ENCODE data around the gene ASB3. TPM values are rescaled to one million over a fixed set of nuclear protein-coding genes. Genes with fewer than 3 reads are reported as not detected.

ASB3 gene
- total and polyA plus RNA-seq, 9 of the 15 experiments (the other 6 are each of a cell fraction or from before 2014, with no cell fraction given) = 13.6 to 35.3 (median 18.7) TPM

GRCh38 chr2:53820048-53820447, 33.3 kb upstream of the ASB3 start:
- POLR2A ChIA-PET = interaction anchor here (1.0 to 1.1 kb wide), 2 partner anchors 42 to 52 kb away, joined by 3 read pairs; partner anchors contain the start of gene CHAC2
- TF ChIP-seq POLR2A (conservative IDR thresholded peaks at IDR 0.05) = 0 out of 2 replicates have a peak, but pooled peaks have one; percentile 10
- no peak for TF ChIP-seq ZFP1 (CRISPR knock-in tag; IDR thresholded peaks at IDR 0.05)
- no peaks in the 10 kb centered on the region for H3K27me3 ChIP-seq (ENCODE audit: control insufficient read depth in 2 of 2, insufficient read depth in 2 of 2, low read length in 2 of 2)
- no TSS peak for BruUV-seq (replicated peaks)
- DNase-seq (ENCODE audit: extremely low read depth in 1 of 4, low spot score in 3 of 4) (no peak), ATAC-seq (no peak), FAIRE-seq (no peak)
- no peak overlapping the region for H3K27ac ChIP-seq (ENCODE audit: extremely low read depth, low read depth, low read length)
- H3K9ac ChIP-seq (ENCODE audit: insufficient read depth in 1 of 2, low read depth in 2 of 2, low read length in 2 of 2) = no peak overlapping the region
- no peak overlapping the region for H3K4me3 ChIP-seq
- no peak overlapping the region for H3K4me2 ChIP-seq (ENCODE audit: insufficient read depth, low read length)
- no peaks in the 10 kb centered on the region; a peak in 1 of 5 replicates for H3K4me1 ChIP-seq (replicated peaks in 1 of 2; ENCODE audit: control insufficient read depth in 2 of 2, insufficient read depth in 2 of 2, low read length in 2 of 2)
- no peaks in the 10 kb centered on the region for H4K20me1 ChIP-seq (replicated peaks; ENCODE audit: control insufficient read depth, insufficient read depth, low read length)
- peaks cover 33% of the 10 kb centered on the region for H3K36me3 ChIP-seq (ENCODE audit: control insufficient read depth, insufficient read depth, low read length)
- CTCF ChIA-PET (ENCODE audit: low intra/inter-chr PET ratio) = no interaction called here
- H3K79me2 ChIP-seq (ENCODE audit: control insufficient read depth, insufficient read depth, low read length) = no peaks in the 10 kb centered on the region
- 86% methylated on average over 9 of the region's 9 CpGs for WGBS (ENCODE audit: insufficient coverage, low coverage, missing lambda C conversion rate)
- in situ Hi-C loops (cut with MboI) = no loop called here
- H2AFZ ChIP-seq (ENCODE audit: low read depth, low read length) = no peak overlapping the region
- H3K9me3 ChIP-seq (replicated peaks; ENCODE audit: control insufficient read depth, insufficient read depth, low read depth, low read length) = no peaks in the 10 kb centered on the region
- intact Hi-C loops (cut with micrococcal nuclease) = loop anchor here (10.0 kb wide), 2 partner anchors 225 to 395 kb away; no protein-coding TSS in a partner anchor
- H3K9me1 ChIP-seq (ENCODE audit: control insufficient read depth, insufficient read depth, low read length) = no peaks in the 10 kb centered on the region

GRCh38 chr2:53819634-53820033, 32.9 kb upstream of the ASB3 start:
- no peak for DNase-seq (ENCODE audit: extremely low read depth in 1 of 4, low spot score in 3 of 4)
- no peak for TF ChIP-seq GATAD2A (IDR thresholded peaks at IDR 0.05)
- peak; percentile 48; the same call in 1 of the 2 replicates for TF ChIP-seq PKNOX1 (IDR thresholded peaks at IDR 0.05)
- TF ChIP-seq GTF2F1 (IDR thresholded peaks at IDR 0.05; ENCODE audit: low read depth, low read length) = no peak
- no peak for TF ChIP-seq ZNF384 (IDR thresholded peaks at IDR 0.05; ENCODE audit: low read depth, low read length)
- no peak for TF ChIP-seq SIN3A (IDR thresholded peaks at IDR 0.05; ENCODE audit: borderline replicate concordance in 2 of 2, control insufficient read depth in 1 of 2, low read depth in 2 of 2, low read length in 2 of 2)
- 0 out of 2 replicates have a peak, but pooled peaks have one; percentile 35 for TF ChIP-seq POLR2A (conservative IDR thresholded peaks at IDR 0.05)
- TF ChIP-seq NCOA2 (IDR thresholded peaks at IDR 0.05; ENCODE audit: partially characterized antibody in 2 of 2) = no peak
- TF ChIP-seq POU5F1 (IDR thresholded peaks at IDR 0.05; ENCODE audit: borderline replicate concordance, low read depth, low read length, partially characterized antibody) = no peak
- TF ChIP-seq FOXA1 (IDR thresholded peaks at IDR 0.05; ENCODE audit: borderline replicate concordance) = no peak
- TF ChIP-seq THAP7 (CRISPR knock-in tag; IDR thresholded peaks at IDR 0.05) = no peak
- no peak for TF ChIP-seq ZKSCAN1 (IDR thresholded peaks at IDR 0.05; ENCODE audit: low read depth, low read length)
- H3K36me3 ChIP-seq (ENCODE audit: control insufficient read depth, insufficient read depth, low read length) = peaks cover 33% of the 10 kb centered on the region
- no peaks in the 10 kb centered on the region; a peak in 1 of 5 replicates for H3K4me1 ChIP-seq (replicated peaks in 1 of 2; ENCODE audit: control insufficient read depth in 2 of 2, insufficient read depth in 2 of 2, low read length in 2 of 2)
- intact Hi-C loops (cut with micrococcal nuclease) (loop anchor here (10.0 kb wide), 2 partner anchors 225 to 395 kb away; no protein-coding TSS in a partner anchor), in situ Hi-C loops (cut with MboI) (no loop called here)
- H3K4me2 ChIP-seq (ENCODE audit: insufficient read depth, low read length) = no peak overlapping the region
- ChIA-PET CTCF (ENCODE audit: low intra/inter-chr PET ratio) (no interaction called here), POLR2A (interaction anchor here (1.0 to 1.1 kb wide), 2 partner anchors 42 to 52 kb away, joined by 3 read pairs; partner anchors contain the start of gene CHAC2)
- no peaks in the 10 kb centered on the region for H3K27me3 ChIP-seq (ENCODE audit: control insufficient read depth in 2 of 2, insufficient read depth in 2 of 2, low read length in 2 of 2)
- no peaks in the 10 kb centered on the region for H3K9me3 ChIP-seq (replicated peaks; ENCODE audit: control insufficient read depth, insufficient read depth, low read depth, low read length)
- no peak for FAIRE-seq
- no TSS peak for BruUV-seq (replicated peaks)
- no peak overlapping the region for H3K4me3 ChIP-seq
- WGBS (ENCODE audit: insufficient coverage, low coverage, missing lambda C conversion rate) = 76% methylated on average over 4 of the region's 4 CpGs
- H4K20me1 ChIP-seq (replicated peaks; ENCODE audit: control insufficient read depth, insufficient read depth, low read length) = no peaks in the 10 kb centered on the region
- H3K9me1 ChIP-seq (ENCODE audit: control insufficient read depth, insufficient read depth, low read length) = no peaks in the 10 kb centered on the region
- no peak overlapping the region for H3K9ac ChIP-seq (ENCODE audit: insufficient read depth in 1 of 2, low read depth in 2 of 2, low read length in 2 of 2)
- no peak overlapping the region for H2AFZ ChIP-seq (ENCODE audit: low read depth, low read length)
- ATAC-seq = peak; percentile 56
- H3K27ac ChIP-seq (ENCODE audit: extremely low read depth, low read depth, low read length) = no peak overlapping the region
- H3K79me2 ChIP-seq (ENCODE audit: control insufficient read depth, insufficient read depth, low read length) = no peaks in the 10 kb centered on the region
